GM12891 (cell line): ENCODE results near the gene NUP58.

ENCODE experiments used
- PAX5 ChIP-seq: IDR thresholded peaks from 2 replicates; pipeline ENCODE4 v1.6.1; 2011; ENCODE audit warnings: low read length, moderate library complexity, mild to moderate bottlenecking; ENCODE audit not compliant: insufficient read depth, severe bottlenecking
- POLR2A ChIP-seq: IDR thresholded peaks from 2 replicates; pipeline ENCODE4 v1.6.1; 2011; ENCODE audit warnings: low read depth, low read length, control low read depth
- POLR2AphosphoS5 ChIP-seq: IDR thresholded peaks from 2 replicates; pipeline ENCODE4 v1.6.1; 2011; ENCODE audit warnings: low read depth, low read length, control low read depth
- POU2F2 ChIP-seq: IDR thresholded peaks from 2 replicates; pipeline ENCODE4 v1.6.1; 2011; ENCODE audit warnings: low read depth, mild to moderate bottlenecking, control low read depth, low read length, moderate library complexity
- SPI1 ChIP-seq: IDR thresholded peaks from 2 replicates; pipeline ENCODE4 v1.6.1; 2011; ENCODE audit warnings: low read depth, low read length, control low read depth
- TAF1 ChIP-seq: IDR thresholded peaks from 2 replicates; pipeline ENCODE4 v1.6.1; 2011; ENCODE audit warnings: low read depth, low read length, control low read depth

DNA sequence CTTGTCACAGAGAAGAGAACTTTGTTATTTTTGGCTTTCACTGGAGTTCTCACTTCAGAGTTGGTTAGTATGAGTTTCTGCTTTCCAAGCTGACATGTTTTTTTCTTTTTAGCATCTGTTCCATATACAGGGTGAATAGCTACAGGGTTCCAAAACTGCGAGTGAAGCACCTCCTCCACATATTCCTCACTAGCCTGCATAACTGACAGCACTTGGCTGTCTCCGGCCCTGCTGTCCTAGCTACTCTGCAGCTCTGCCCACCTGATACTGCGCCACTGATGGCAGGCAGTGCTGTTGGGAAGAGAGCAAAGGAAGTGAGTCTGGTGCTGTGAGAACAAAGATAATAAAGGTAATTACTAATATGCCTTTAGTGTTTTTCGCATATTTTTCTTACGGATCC lies 77.1 kb downstream of the NUP58 start:
- TF ChIP-seq POLR2A (no peak), TAF1 (no peak), POLR2AphosphoS5 (no peak), SPI1 (no peak), PAX5 (no peak), POU2F2 (no peak)
